GM13977 (cell line): ENCODE results near the gene NR3C1.

Source experiments
- DNase-seq: peaks from one replicate; pipeline ENCODE4 v3.0.0; 2012; ENCODE audit warnings: low spot score
- in situ Hi-C: fragments of 300-500 bp; cut with MboI; formaldehyde crosslinking; loops from one replicate; pipeline ENCODE4 v1.12.0; 2022; ENCODE audit warnings: low sequenced_read_pairs, low pct_unique_long_range_greater_than_20kb, mixed read lengths, inconsistent platforms; ENCODE audit not compliant: unreplicated experiment
- TF ChIP-seq, protein P1 (sequence below): IDR thresholded peaks from 2 replicates; pipeline ENCODE4 v1.5.1; 2012; ENCODE audit warnings: mild to moderate bottlenecking, control low read depth; ENCODE audit not compliant: insufficient read depth; ENCODE audit errors: extremely low read depth, missing control alignments

NR3C1 gene

DNA sequence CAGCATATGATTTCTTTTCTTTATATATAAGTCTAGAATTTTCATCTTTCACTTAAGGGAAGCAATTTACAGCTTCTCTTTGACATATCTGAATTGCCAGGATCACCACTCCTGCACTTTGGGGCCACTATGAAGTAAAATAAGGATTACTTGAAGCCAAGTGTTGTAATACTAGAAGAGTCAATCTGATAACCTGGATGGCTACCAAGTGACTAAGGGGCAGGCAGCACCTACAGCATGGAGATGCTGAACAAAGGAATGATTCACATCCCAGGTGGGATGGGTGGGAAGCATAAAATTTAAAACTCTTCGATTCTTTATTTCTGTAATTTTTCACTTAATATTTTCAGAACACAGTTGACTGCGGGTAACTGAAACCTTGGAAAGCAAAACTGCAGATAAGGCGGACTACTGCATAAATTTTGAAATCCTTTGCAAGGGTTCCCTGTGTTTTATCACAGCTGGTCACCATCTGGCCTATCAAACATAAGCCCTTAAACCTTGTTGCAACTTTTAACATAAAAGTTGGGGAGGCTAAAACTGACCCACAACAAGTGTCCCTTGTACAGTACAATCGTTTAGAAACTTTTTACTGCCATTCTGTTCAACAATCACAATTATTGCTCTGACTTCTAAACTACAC lies 31.2 kb downstream of the NR3C1 start:
- DNase-seq, result no peak
- in situ Hi-C loops, result no loop called here
- TF ChIP-seq, protein P1, sequence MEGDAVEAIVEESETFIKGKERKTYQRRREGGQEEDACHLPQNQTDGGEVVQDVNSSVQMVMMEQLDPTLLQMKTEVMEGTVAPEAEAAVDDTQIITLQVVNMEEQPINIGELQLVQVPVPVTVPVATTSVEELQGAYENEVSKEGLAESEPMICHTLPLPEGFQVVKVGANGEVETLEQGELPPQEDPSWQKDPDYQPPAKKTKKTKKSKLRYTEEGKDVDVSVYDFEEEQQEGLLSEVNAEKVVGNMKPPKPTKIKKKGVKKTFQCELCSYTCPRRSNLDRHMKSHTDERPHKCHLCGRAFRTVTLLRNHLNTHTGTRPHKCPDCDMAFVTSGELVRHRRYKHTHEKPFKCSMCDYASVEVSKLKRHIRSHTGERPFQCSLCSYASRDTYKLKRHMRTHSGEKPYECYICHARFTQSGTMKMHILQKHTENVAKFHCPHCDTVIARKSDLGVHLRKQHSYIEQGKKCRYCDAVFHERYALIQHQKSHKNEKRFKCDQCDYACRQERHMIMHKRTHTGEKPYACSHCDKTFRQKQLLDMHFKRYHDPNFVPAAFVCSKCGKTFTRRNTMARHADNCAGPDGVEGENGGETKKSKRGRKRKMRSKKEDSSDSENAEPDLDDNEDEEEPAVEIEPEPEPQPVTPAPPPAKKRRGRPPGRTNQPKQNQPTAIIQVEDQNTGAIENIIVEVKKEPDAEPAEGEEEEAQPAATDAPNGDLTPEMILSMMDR, result no peak

DNA sequence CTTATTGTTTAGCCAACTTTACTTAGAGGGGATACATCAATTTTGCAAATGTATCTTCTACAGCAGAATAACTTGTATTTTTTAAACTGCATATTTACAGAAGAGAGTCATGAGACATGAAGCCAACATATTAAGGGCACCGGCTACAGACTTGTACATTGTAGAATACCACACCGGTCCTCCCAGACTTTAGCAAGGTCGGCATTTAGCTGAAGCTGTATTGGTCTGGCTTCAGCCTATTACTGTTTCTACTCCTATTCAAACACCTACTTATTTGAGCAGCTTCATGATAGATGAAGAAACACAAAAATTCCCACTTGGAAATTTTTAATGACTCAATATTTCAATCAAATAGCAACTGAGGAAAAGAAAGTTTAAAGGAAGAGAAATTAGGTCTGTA lies 33.0 kb downstream of the NR3C1 start:
- in situ Hi-C loops, result no loop called here

GRCh38 chr5:143364061-143364460 lies 39.4 kb downstream of the NR3C1 start:
- DNase-seq, result no peak
- in situ Hi-C loops, result no loop called here
- TF ChIP-seq, protein P1, result no peak

More for the DNA sequence above, 33.0 kb downstream of the NR3C1 start:
- no peak for DNase-seq
- TF ChIP-seq, protein P1, result no peak

GRCh38 chr5:143362664-143363227 lies 40.7 kb downstream of the NR3C1 start:
- TF ChIP-seq, protein P1, result no peak
- no peak for DNase-seq
- in situ Hi-C loops, result no loop called here

DNA sequence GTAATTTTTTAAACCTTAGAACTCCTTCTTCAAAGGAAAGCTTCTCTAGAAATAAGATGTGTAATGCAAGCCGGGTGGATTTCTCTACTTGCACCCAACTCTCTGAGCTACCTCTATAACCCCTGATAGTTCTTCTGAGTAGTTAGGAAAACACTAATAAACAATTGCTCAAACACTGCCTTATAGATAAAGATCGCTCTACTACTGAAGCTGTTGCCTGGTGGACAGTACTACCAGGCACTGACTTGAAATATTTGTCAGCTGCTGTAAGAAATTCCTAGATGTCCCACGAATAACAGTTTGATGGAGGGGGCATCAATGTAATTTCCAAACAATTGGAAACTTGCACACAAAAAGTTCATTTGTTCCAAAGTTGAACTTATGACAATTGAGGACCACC lies 42.0 kb downstream of the NR3C1 start:
- DNase-seq, result no peak
- in situ Hi-C loops, result no loop called here
- TF ChIP-seq, protein P1, result no peak

DNA sequence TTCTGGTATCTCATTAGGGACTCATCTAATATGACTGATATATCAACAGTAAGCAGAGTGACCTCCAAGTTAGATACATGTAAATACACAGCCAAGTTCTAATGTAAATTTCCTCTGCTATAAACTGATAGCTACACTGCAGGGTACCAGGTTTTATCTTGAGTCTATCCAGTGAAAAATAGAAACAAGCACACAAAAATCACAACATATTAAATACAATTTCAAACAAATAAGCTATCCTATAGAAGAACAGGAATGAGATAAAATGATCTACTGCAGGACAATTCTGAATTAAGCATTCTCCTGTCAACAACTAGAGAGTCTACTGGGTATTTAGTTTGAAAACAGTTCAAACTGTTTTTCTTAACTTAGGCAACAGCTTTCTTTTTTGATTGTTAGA lies 42.7 kb downstream of the NR3C1 start:
- in situ Hi-C loops, result no loop called here
- no peak for DNase-seq
- TF ChIP-seq, protein P1, result no peak
